Activated CD4-positive, alpha-beta T cell treated with anti-CD3 and anti-CD28 coated beads, Interleukin-2, amount 10 ng/mL, durations not matched to agents 7 days and 5 days (primary cell): ENCODE data around the gene INTS6L. TPM values are rescaled to one million over a fixed set of nuclear protein-coding genes. Genes with fewer than 3 reads are reported as not detected.

Experiments used
- CTCF ChIA-PET: fragments of 350-600 bp; sonication (Branson Sonifier 250); formaldehyde crosslinking; loops from one replicate; lab custom pipeline; 2021; ENCODE audit warnings: antibody characterized with exemption; lab: Charles Lee
- POLR2A ChIA-PET: fragments of 350-600 bp; sonication (Branson Sonifier 250); formaldehyde crosslinking; loops from one replicate; lab custom pipeline; 2021; ENCODE audit warnings: antibody characterized with exemption; lab: Charles Lee
- DNase-seq: peaks from one replicate; pipeline ENCODE4 v3.0.0-alpha.2; 2020
- H3K27ac Mint-ChIP-seq: one replicate; pipeline ENCODE4 v1.8.0; 2021; ENCODE audit warnings: mild to moderate bottlenecking, moderate library complexity, mixed read lengths
- H3K27me3 Mint-ChIP-seq: one replicate; pipeline ENCODE4 v1.8.0; 2021; ENCODE audit warnings: mixed read lengths
- H3K36me3 Mint-ChIP-seq: one replicate; pipeline ENCODE4 v1.8.0; 2021; ENCODE audit warnings: low read depth, mixed read lengths
- H3K4me1 Mint-ChIP-seq: one replicate; pipeline ENCODE4 v1.8.0; 2021; ENCODE audit warnings: mixed read lengths
- H3K4me3 Mint-ChIP-seq: one replicate; pipeline ENCODE4 v1.8.0; 2021; ENCODE audit warnings: mild to moderate bottlenecking, moderate library complexity, mixed read lengths
- H3K9me3 Mint-ChIP-seq: one replicate; pipeline ENCODE4 v1.8.0; 2021; ENCODE audit warnings: mixed read lengths
- total RNA-seq, 2 experiments: library from RNA; stranded (reverse); gene quantifications; one replicate each; pipeline ENCODE4 v1.2.3, GENCODE V29; 2021

The INTS6L gene
- total RNA-seq, 2 experiments from 2014 or later = 30.1 to 32.5 TPM

- Mint-ChIP-seq H3K36me3 (no peaks in the 10 kb centered on the region), H3K4me1 (no peaks in the 10 kb centered on the region), H3K27ac (no peak overlapping the region), H3K4me3 (no peak overlapping the region), H3K9me3 (no peaks in the 10 kb centered on the region), H3K27me3 (no peaks in the 10 kb centered on the region)
- CTCF ChIA-PET = no interaction called here
- DNase-seq = no peak
- POLR2A ChIA-PET = interaction anchor here (0.8 kb wide), 1 partner anchor 17 kb away, joined by 3 read pairs; no protein-coding TSS in a partner anchor
Measured at GRCh38 chrX:135509885-135510284, 10.6 kb upstream of the INTS6L start.

GRCh38 chrX:135512508-135513129 is 7.8 kb upstream of the INTS6L start:
- DNase-seq = no peak
- H3K4me3 Mint-ChIP-seq = no peak overlapping the region
- H3K27me3 Mint-ChIP-seq = no peaks in the 10 kb centered on the region
- H3K4me1 Mint-ChIP-seq = no peaks in the 10 kb centered on the region
- POLR2A ChIA-PET = no interaction called here
- no peak overlapping the region for H3K27ac Mint-ChIP-seq
- no peaks in the 10 kb centered on the region for H3K36me3 Mint-ChIP-seq
- no peaks in the 10 kb centered on the region for H3K9me3 Mint-ChIP-seq
- CTCF ChIA-PET = no interaction called here

- ChIA-PET POLR2A (no interaction called here), CTCF (no interaction called here)
- no peaks in the 10 kb centered on the region for H3K4me1 Mint-ChIP-seq
- no peak overlapping the region for H3K27ac Mint-ChIP-seq
- H3K27me3 Mint-ChIP-seq = no peaks in the 10 kb centered on the region
- no peaks in the 10 kb centered on the region for H3K9me3 Mint-ChIP-seq
- DNase-seq = no peak
- no peak overlapping the region for H3K4me3 Mint-ChIP-seq
- no peaks in the 10 kb centered on the region for H3K36me3 Mint-ChIP-seq
Measured at GRCh38 chrX:135513130-135513515, 7.3 kb upstream of the INTS6L start.

GRCh38 chrX:135516376-135516775 is 4.1 kb upstream of the INTS6L start:
- POLR2A ChIA-PET = no interaction called here
- CTCF ChIA-PET = no interaction called here
- no peak overlapping the region for H3K27ac Mint-ChIP-seq

GRCh38 chrX:135518161-135518560 is 2.3 kb upstream of the INTS6L start:
- no peaks in the 10 kb centered on the region for H3K27me3 Mint-ChIP-seq
- CTCF ChIA-PET = no interaction called here
- POLR2A ChIA-PET = interaction anchor here (0.6 kb wide), 1 partner anchor 14 kb away, joined by 3 read pairs; no protein-coding TSS in a partner anchor
- no peaks in the 10 kb centered on the region for H3K9me3 Mint-ChIP-seq
- H3K4me3 Mint-ChIP-seq = no peak overlapping the region
- peaks cover 8% of the 10 kb centered on the region for H3K36me3 Mint-ChIP-seq
- no peak for DNase-seq
- H3K4me1 Mint-ChIP-seq = peaks cover 10% of the 10 kb centered on the region
- H3K27ac Mint-ChIP-seq = no peak overlapping the region

More at GRCh38 chrX:135516376-135516775, 4.1 kb upstream of the INTS6L start:
- DNase-seq = no peak
- no peak overlapping the region for H3K4me3 Mint-ChIP-seq
- peaks cover 1% of the 10 kb centered on the region for H3K4me1 Mint-ChIP-seq
- H3K9me3 Mint-ChIP-seq = no peaks in the 10 kb centered on the region
- H3K36me3 Mint-ChIP-seq = no peaks in the 10 kb centered on the region
- no peaks in the 10 kb centered on the region for H3K27me3 Mint-ChIP-seq

GRCh38 chrX:135520022-135520552 is 373 bp upstream of the INTS6L start:
- Mint-ChIP-seq H3K36me3 (peaks cover 22% of the 10 kb centered on the region), H3K27ac (peak overlapping the region; percentile 99), H3K9me3 (no peaks in the 10 kb centered on the region), H3K4me1 (peaks cover 30% of the 10 kb centered on the region), H3K4me3 (peak overlapping the region; percentile 98), H3K27me3 (no peaks in the 10 kb centered on the region)
- CTCF ChIA-PET = no interaction called here
- DNase-seq = no peak
- POLR2A ChIA-PET = no interaction called here

- ChIA-PET POLR2A (interaction anchor here (0.6 kb wide), 1 partner anchor 435 kb away, joined by 4 read pairs; no protein-coding TSS in a partner anchor), CTCF (interaction anchor here (1.1 kb wide), 1 partner anchor 10 kb away, joined by 3 read pairs; no protein-coding TSS in a partner anchor)
- H3K4me3 Mint-ChIP-seq = peak overlapping the region; percentile 98
- DNase-seq = peak; percentile 88
- peak overlapping the region; percentile 99 for H3K27ac Mint-ChIP-seq
- no peaks in the 10 kb centered on the region for H3K9me3 Mint-ChIP-seq
- peaks cover 33% of the 10 kb centered on the region for H3K36me3 Mint-ChIP-seq
- peaks cover 36% of the 10 kb centered on the region for H3K4me1 Mint-ChIP-seq
- no peaks in the 10 kb centered on the region for H3K27me3 Mint-ChIP-seq
Measured at GRCh38 chrX:135521405-135522131, 1.1 kb downstream of the INTS6L start.

- CTCF ChIA-PET = interaction anchor here (1.1 kb wide), 1 partner anchor 9 kb away, joined by 3 read pairs; no protein-coding TSS in a partner anchor
- Mint-ChIP-seq H3K27me3 (no peaks in the 10 kb centered on the region), H3K36me3 (peaks cover 35% of the 10 kb centered on the region), H3K4me3 (peak overlapping the region; percentile 98), H3K4me1 (peaks cover 38% of the 10 kb centered on the region), H3K27ac (peak overlapping the region; percentile 91), H3K9me3 (no peaks in the 10 kb centered on the region)
- POLR2A ChIA-PET = no interaction called here
- DNase-seq = no peak
Measured at GRCh38 chrX:135522132-135522530, 1.7 kb downstream of the INTS6L start.

- CTCF ChIA-PET = interaction anchor here (0.7 to 1.1 kb wide), 2 partner anchors 8 kb away, joined by 3 to 4 read pairs; no protein-coding TSS in a partner anchor
- H3K4me3 Mint-ChIP-seq = peak overlapping the region; percentile 98
- H3K9me3 Mint-ChIP-seq = no peaks in the 10 kb centered on the region
- no peak for DNase-seq
- peaks cover 46% of the 10 kb centered on the region for H3K4me1 Mint-ChIP-seq
- H3K27ac Mint-ChIP-seq = peak overlapping the region; percentile 91
- POLR2A ChIA-PET = interaction anchor here (0.6 kb wide), 1 partner anchor 1144 kb away, joined by 3 read pairs; no protein-coding TSS in a partner anchor
- H3K27me3 Mint-ChIP-seq = no peaks in the 10 kb centered on the region
- peaks cover 41% of the 10 kb centered on the region for H3K36me3 Mint-ChIP-seq
Measured at GRCh38 chrX:135522878-135523693, 2.6 kb downstream of the INTS6L start.

GRCh38 chrX:135528254-135528653 is 7.8 kb downstream of the INTS6L start:
- no peak overlapping the region for H3K27ac Mint-ChIP-seq

GRCh38 chrX:135528756-135529155 is 8.3 kb downstream of the INTS6L start:
- Mint-ChIP-seq H3K36me3 (peaks cover 47% of the 10 kb centered on the region), H3K27ac (no peak overlapping the region), H3K4me3 (no peak overlapping the region), H3K4me1 (peaks cover 42% of the 10 kb centered on the region), H3K9me3 (no peaks in the 10 kb centered on the region), H3K27me3 (no peaks in the 10 kb centered on the region)
- DNase-seq = no peak
- CTCF ChIA-PET = interaction anchor here (1.1 kb wide), 1 partner anchor 8 kb away, joined by 3 read pairs; no protein-coding TSS in a partner anchor
- POLR2A ChIA-PET = no interaction called here

More at GRCh38 chrX:135528254-135528653, 7.8 kb downstream of the INTS6L start:
- Mint-ChIP-seq H3K4me1 (peaks cover 47% of the 10 kb centered on the region), H3K4me3 (no peak overlapping the region), H3K27me3 (no peaks in the 10 kb centered on the region), H3K36me3 (peaks cover 48% of the 10 kb centered on the region), H3K9me3 (no peaks in the 10 kb centered on the region)
- CTCF ChIA-PET = interaction anchor here (1.1 kb wide), 1 partner anchor 9 kb away, joined by 3 read pairs; no protein-coding TSS in a partner anchor
- POLR2A ChIA-PET = no interaction called here
- no peak for DNase-seq

- peaks cover 32% of the 10 kb centered on the region for H3K4me1 Mint-ChIP-seq
- CTCF ChIA-PET = interaction anchor here (1.4 kb wide), 1 partner anchor 9 kb away, joined by 3 read pairs; no protein-coding TSS in a partner anchor
- H3K36me3 Mint-ChIP-seq = peaks cover 41% of the 10 kb centered on the region
- no peaks in the 10 kb centered on the region for H3K27me3 Mint-ChIP-seq
- no peak overlapping the region for H3K4me3 Mint-ChIP-seq
- no peak overlapping the region for H3K27ac Mint-ChIP-seq
- no peak for DNase-seq
- no peaks in the 10 kb centered on the region for H3K9me3 Mint-ChIP-seq
- POLR2A ChIA-PET = no interaction called here
Measured at GRCh38 chrX:135530097-135530496, 9.6 kb downstream of the INTS6L start.
